ENCODE results near the gene DIABLO. TPM values are rescaled to one million over a fixed set of nuclear protein-coding genes. Genes with fewer than 3 reads are reported as not detected.

The DIABLO gene
- total RNA-seq, 1 experiment from 2014 or later, result 68.7 TPM

GRCh38 chr12:122197612-122197966 lies 28.3 kb downstream of the DIABLO start:
- TF ChIP-seq CTCF (IDR thresholded peaks at IDR 0.05; ENCODE audit: unreplicated experiment), result no peak
- Mint-ChIP-seq H3K27me3 (ENCODE audit: unreplicated experiment) (peaks cover 68% of the 10 kb centered on the region), H3K9me3 (ENCODE audit: low read depth, unreplicated experiment) (peaks cover 6% of the 10 kb centered on the region), H3K36me3 (ENCODE audit: insufficient read depth, unreplicated experiment) (peaks cover 5% of the 10 kb centered on the region), H3K4me3 (ENCODE audit: low read depth, unreplicated experiment) (no peak overlapping the region), H3K27ac (ENCODE audit: unreplicated experiment) (no peak overlapping the region), H3K4me1 (ENCODE audit: low read depth, unreplicated experiment) (peaks cover 8% of the 10 kb centered on the region)
- intact Hi-C loops (cut with micrococcal nuclease; ENCODE audit: unreplicated experiment), result loop anchor here (10.0 kb wide), 1 partner anchor 283 kb away; the partner anchor contains the start of gene CFAP251
- no peak for DNase-seq
- CTCF ChIA-PET, result no interaction called here
- no TSS peak for BruUV-seq (replicated peaks)

- H3K36me3 Mint-ChIP-seq (ENCODE audit: insufficient read depth, unreplicated experiment), result peaks cover 12% of the 10 kb centered on the region
- H3K4me1 Mint-ChIP-seq (ENCODE audit: low read depth, unreplicated experiment), result peaks cover 8% of the 10 kb centered on the region
- H3K27me3 Mint-ChIP-seq (ENCODE audit: unreplicated experiment), result peaks cover 56% of the 10 kb centered on the region
- CTCF ChIA-PET, result interaction anchor here (0.7 kb wide), 1 partner anchor 928 kb away, joined by 3 read pairs; no protein-coding TSS in a partner anchor
- H3K27ac Mint-ChIP-seq (ENCODE audit: unreplicated experiment), result no peak overlapping the region
- DNase-seq, result no peak
- intact Hi-C loops (cut with micrococcal nuclease; ENCODE audit: unreplicated experiment), result loop anchor here (10.0 kb wide), 1 partner anchor 281 kb away; the partner anchor contains the start of gene CFAP251
- no TSS peak for BruUV-seq (replicated peaks)
- H3K9me3 Mint-ChIP-seq (ENCODE audit: low read depth, unreplicated experiment), result peaks cover 6% of the 10 kb centered on the region
- no peak overlapping the region for H3K4me3 Mint-ChIP-seq (ENCODE audit: low read depth, unreplicated experiment)
- TF ChIP-seq CTCF (IDR thresholded peaks at IDR 0.05; ENCODE audit: unreplicated experiment), result no peak
Measured at GRCh38 chr12:122195405-122195804, 30.4 kb downstream of the DIABLO start.

DNA sequence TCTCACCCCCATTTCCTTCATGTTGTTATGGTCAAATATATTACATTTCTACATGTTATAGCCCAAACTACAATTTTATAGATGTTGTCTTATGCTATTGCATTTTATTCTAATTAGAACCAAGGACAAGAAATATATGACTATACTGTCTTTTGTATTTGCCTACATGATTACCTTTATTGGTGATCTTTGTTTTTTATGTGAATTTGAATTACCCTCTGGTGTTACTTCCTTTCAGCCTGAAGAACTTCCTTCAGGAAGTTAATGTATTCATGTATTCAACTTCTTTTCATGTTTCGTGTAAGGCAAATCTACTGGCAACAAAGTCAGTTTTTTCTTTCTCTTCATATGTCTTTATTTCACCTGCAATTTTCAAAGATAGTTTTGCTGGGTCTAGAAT lies 31.0 kb downstream of the DIABLO start:
- no TSS peak for BruUV-seq (replicated peaks)
- no peak overlapping the region for H3K27ac Mint-ChIP-seq (ENCODE audit: unreplicated experiment)
- no peak for TF ChIP-seq CTCF (IDR thresholded peaks at IDR 0.05; ENCODE audit: unreplicated experiment)
- peaks cover 56% of the 10 kb centered on the region for H3K27me3 Mint-ChIP-seq (ENCODE audit: unreplicated experiment)
- CTCF ChIA-PET, result interaction anchor here (0.7 kb wide), 1 partner anchor 929 kb away, joined by 3 read pairs; no protein-coding TSS in a partner anchor
- H3K36me3 Mint-ChIP-seq (ENCODE audit: insufficient read depth, unreplicated experiment), result peaks cover 7% of the 10 kb centered on the region
- peaks cover 6% of the 10 kb centered on the region for H3K9me3 Mint-ChIP-seq (ENCODE audit: low read depth, unreplicated experiment)
- DNase-seq, result no peak
- no peak overlapping the region for H3K4me3 Mint-ChIP-seq (ENCODE audit: low read depth, unreplicated experiment)
- peaks cover 8% of the 10 kb centered on the region for H3K4me1 Mint-ChIP-seq (ENCODE audit: low read depth, unreplicated experiment)
- intact Hi-C loops (cut with micrococcal nuclease; ENCODE audit: unreplicated experiment), result loop anchor here (10.0 kb wide), 1 partner anchor 280 kb away; the partner anchor contains the start of gene CFAP251

DNA sequence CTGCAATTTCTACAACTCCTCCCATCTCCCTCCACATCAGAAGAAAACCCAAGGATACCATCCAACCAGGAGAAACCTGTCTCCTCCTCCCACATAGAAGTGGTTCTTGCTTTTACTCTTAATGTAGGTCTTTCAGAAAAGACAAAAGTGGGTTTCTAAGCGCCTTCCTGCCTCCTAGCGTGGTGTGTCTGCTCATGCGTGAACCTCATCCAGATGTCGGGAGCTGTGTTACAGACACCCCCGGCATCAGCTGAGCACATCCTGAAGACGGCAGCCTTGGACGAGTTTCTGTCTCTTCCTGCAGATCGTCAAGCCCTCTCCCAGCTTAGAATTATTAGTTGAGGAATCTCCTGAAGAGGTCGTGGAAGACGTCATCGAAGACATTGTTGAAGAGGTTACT lies 33.4 kb downstream of the DIABLO start:
- peaks cover 7% of the 10 kb centered on the region for H3K36me3 Mint-ChIP-seq (ENCODE audit: insufficient read depth, unreplicated experiment)
- H3K4me1 Mint-ChIP-seq (ENCODE audit: low read depth, unreplicated experiment), result peaks cover 3% of the 10 kb centered on the region
- DNase-seq, result no peak
- H3K9me3 Mint-ChIP-seq (ENCODE audit: low read depth, unreplicated experiment), result peaks cover 6% of the 10 kb centered on the region
- H3K4me3 Mint-ChIP-seq (ENCODE audit: low read depth, unreplicated experiment), result no peak overlapping the region
- H3K27ac Mint-ChIP-seq (ENCODE audit: unreplicated experiment), result no peak overlapping the region
- TF ChIP-seq CTCF (IDR thresholded peaks at IDR 0.05; ENCODE audit: unreplicated experiment), result no peak
- CTCF ChIA-PET, result no interaction called here
- intact Hi-C loops (cut with micrococcal nuclease; ENCODE audit: unreplicated experiment), result loop anchor here (10.0 kb wide), 1 partner anchor 278 kb away; the partner anchor contains the start of gene CFAP251
- BruUV-seq (replicated peaks), result no TSS peak
- peaks cover 41% of the 10 kb centered on the region for H3K27me3 Mint-ChIP-seq (ENCODE audit: unreplicated experiment)
